GM21737 (cell line): ENCODE results near the gene FUT6.
"Not testable (repeated sequence)": the region's sequence is repeated elsewhere in the genome, so short reads cannot be mapped to it uniquely, and the experiment has no call there.

ENCODE experiments used
- ATAC-seq: cut with Tn5 transposase; IDR thresholded peaks from one replicate; pipeline ENCODE4 v1.9.1; 2021; ENCODE audit warnings: mild to moderate bottlenecking, moderate library complexity; ENCODE audit not compliant: unreplicated experiment

Gene FUT6

DNA sequence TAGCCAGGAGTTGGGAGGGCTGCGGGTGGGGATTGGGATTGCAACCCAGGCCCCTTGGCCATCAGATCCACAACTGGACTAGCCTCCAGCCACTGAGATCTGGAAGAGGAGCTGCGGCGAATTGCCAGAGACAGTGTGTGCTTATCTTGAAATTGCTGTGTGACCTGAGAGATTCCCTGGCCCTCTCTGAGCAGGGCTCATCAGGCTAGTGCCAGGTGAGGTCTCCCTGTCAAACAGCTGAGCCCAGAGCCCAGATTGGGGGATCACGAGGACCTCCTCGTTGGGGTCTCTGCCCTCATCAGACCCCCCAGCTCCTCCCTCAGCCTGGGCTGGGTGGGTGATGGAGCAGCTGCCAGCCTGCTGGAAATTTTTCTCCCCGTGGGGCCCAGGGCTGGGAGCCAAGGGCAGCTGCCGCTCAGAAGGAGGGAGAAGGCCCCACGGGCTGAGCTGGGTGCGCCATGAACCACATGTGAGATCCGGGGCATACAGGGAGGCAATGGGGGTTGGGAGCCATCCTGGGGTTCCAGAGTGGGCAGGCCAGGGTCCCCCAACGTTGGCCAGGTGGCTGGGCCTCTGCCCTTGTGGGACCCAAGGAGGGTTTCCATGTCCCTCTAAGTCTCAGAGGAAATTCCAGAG is 23.6 kb upstream of the FUT6 start:
- no peak for ATAC-seq

DNA sequence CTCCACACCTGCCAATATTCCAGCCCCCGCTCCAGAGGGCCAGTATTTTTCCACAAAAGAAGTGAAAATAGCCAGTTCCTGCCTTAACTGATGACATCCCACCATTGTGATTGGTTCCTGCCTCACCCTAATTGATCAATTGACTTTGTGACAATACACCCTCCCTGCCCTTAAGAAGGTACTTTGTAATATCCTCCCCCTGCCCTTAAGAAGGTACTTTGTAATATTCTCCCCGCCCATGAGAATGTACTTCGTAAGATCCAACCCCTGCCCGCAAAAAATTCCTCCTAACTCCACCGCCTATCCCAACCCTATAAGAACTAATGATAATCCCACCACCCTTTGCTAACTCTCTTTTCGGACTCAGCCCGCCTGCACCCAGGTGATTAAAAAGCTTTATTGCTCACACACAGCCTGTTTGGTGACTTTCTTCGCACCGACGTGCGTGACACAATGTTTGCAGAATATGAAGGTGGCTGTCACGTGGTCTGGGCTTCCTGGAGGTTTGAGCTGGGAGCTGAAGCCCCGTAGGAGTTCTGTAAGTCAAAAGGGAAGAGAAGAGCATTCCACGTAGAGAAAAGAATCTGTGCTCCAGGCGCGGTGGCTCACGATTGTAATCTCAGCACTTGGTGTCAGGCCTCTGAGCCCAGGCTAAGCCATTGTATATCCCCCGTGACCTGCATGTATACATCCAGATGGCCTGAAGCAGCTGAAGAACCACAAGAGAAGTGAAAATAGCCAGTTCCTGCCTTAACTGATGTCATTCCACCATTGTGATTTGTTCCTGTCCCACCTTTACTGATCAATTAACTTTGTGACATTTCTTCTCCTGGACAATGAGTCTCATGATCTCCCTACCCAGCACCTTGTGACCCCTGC is 17.9 kb upstream of the FUT6 start:
- no peak for ATAC-seq

GRCh38 chr19:5855151-5855550 is 15.6 kb upstream of the FUT6 start:
- ATAC-seq: not testable (repeated sequence)

DNA sequence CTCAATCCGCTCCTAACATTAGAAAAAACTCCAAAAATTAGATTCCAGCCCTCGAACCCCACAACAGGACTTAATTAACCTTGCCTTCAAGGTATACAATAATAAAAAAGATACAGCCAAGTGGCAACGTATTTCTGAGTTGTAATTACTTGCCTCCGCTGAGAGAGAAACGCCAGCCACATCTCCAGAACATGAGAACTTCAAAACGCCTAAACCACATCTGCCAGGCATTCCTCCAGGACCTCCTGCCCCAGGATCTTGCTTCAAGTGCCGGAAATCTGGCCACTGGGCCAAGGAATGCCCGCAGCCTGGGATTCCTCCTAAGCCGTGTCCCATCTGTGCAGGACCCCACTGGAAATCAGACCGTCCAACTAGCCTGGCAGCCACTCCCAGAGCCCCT is 14.6 kb upstream of the FUT6 start:
- ATAC-seq: not testable (repeated sequence)

- no peak for ATAC-seq
Measured at GRCh38 chr19:5851302-5851701, 11.8 kb upstream of the FUT6 start, which contains the start of gene FUT3. TSS of gene FUT3 (minus strand) at chr19:5851449.

- no peak for ATAC-seq
Measured at GRCh38 chr19:5850743-5851293, 11.3 kb upstream of the FUT6 start.

DNA sequence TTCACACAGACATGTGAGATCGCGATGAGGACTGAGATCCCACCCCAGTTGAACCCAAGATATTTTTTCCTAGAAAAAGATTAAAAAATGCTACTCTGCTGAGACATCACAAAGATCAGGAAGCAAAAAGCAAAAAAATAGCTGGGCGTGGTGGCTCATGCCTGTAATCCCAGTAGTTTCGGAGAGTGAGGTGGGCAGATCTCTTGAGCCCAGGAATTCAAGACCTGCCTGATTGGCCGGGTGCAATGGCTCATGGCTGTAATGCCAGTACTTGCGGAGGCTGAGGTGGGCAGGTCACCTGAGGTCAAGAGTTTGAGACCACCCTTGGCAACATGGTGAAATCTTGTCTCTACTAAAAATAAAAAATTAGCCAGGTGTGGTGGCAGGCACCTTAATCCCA is 10.7 kb upstream of the FUT6 start:
- ATAC-seq: no peak

DNA sequence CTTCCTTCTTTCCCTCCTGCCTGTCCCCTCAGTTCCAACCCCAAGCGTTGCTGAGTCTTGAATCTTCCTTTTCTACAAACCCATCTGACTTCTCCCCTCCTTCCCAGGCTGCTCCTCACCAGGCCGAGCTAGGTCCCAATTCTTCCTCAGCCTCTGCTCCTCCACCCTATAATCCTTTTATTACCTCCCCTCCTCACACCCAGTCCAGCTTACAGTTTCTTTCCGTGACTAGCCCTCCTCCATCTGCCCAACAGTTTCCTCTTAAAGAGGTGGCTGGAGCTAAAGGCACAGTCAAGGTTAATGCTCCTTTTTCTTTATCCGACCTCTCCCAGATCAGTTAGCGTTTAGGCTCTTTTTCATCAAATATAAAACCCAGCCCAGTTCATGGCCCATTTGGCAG is 9.1 kb upstream of the FUT6 start:
- not testable (repeated sequence) for ATAC-seq

DNA sequence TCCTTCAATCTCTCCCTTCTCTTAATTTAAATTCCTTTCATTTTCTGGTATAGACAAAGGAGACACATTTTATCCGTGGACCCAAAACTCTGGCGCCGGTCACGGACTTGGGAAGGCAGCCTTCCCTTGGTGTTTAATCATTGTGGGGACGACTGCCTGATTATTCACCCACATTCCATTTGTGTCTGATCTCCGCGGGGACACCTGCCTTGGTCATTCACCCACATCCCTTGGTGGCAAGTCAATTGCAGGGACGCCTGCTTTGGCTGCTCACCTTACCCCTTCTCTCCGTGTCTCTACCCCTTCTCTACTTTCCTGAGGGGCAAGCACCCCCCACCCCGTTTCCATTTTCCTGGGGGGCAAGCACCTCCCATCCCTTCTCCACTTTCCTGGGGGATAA is 8.3 kb upstream of the FUT6 start:
- ATAC-seq: not testable (repeated sequence)

- ATAC-seq: no peak
Measured at GRCh38 chr19:5844456-5845433, 5.2 kb upstream of the FUT6 start.

DNA sequence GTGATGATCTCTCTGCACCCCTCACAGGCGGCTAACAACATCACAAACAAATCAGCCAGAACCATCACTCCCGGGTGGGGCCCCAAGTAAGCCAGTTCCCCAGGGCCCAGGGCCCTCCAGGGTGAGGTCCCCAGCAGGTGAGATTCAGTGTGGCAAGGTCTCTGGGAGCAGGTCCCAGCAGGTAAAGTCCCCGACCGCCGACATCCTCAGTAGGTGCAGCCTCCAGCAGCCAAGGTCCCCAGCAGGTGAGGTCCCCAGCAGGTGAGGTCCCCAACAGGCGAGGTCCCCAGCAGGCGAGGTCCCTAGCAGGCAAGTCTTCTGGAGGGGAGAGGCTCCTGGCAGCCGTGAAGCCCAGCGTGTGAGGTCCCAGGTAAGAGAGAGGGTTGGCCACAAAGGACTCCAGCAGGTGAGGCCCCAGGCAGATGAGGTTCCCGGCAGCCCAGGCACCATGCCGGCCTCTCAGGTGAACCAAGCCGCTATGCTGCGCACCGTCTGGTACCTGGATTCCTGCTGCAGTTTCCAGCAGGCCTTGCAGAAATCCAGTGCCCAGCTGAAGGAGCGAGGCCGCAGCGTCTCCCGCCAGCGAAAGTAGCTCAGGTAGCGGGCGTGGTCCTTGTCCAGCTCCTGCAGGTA is 3.9 kb upstream of the FUT6 start:
- no peak for ATAC-seq

DNA sequence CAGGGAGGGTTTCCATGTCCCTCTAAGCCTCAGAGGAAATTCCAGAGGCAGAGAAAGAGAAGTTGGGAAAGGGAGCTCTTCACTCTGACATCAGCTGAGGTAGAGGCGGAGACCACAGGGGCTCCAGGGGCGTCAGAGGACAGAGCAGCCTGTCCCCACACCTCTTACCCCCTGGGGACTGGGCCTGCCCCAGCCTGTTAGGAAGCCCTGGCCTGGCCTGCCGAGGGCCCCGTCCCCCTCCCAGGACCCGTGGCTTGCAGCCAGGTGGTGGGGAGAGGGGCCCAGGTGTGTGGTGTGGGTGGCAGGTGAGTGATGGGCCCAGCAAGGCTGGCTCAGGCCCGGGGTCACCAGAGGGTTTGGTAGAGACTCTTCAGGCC is 2.2 kb upstream of the FUT6 start:
- not testable (repeated sequence) for ATAC-seq

- no peak for ATAC-seq
Measured at GRCh38 chr19:5838353-5839064, 993 bp downstream of the FUT6 start.

DNA sequence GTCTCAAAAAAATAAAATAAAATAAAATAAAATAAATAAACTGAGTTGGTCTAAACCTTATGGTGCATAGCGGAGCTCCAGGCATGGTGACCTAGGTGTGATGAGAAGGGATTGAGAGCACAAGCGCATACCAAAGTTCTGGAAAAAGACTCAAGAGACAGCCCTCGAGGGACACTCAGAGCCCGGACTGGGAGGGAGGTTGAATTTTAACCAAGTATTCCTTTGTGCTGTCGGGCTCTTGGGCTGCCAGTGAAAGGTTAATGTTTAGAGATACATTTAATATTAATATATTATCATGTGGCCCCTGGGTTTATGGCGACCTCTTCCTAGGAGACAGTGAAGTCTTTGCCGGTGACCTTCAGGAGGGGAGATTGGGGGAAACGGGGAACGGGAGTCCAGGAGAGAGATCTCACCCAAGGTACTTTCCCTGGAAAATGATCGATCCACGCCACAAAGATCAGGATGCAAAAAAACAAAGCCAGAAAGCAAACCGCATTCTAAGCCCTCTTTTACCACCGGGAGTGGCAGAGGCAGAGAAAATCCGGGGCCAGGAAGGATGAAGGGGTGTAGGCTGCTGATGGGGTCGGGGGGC is 1.6 kb downstream of the FUT6 start:
- no peak for ATAC-seq

DNA sequence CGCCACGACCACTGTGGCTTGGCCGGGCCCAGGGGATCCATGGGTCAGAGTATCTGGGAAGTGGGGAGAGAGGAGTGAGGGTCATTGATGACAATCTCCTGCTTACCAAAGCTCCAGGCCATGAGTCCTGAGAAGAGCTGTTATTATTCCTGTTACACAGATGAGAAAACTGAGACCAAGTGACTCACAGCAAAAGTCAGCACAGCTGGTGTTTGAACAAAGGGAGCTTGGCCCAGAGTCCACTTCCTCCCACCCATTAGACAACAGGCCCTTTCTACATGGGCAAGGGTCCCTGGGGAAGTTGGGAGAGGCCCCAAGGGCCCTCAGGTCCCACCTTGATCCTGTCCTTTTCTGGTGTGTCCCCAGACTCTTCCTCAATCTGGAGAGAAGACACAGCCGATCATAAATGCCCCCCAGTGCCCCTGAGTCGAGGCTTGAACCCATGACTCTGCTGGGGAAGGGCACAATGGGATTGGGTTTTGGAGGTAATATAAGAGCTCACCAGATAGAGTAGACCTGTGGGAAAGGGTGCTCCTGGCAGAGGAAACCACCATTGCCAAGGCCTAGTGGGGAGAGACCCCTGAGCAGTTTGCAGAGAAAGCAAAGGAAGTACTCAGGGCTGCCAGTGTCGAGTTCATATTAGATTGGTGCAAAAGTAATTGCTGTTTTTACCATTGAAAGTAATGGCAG is 6.8 kb downstream of the FUT6 start:
- no peak for ATAC-seq

DNA sequence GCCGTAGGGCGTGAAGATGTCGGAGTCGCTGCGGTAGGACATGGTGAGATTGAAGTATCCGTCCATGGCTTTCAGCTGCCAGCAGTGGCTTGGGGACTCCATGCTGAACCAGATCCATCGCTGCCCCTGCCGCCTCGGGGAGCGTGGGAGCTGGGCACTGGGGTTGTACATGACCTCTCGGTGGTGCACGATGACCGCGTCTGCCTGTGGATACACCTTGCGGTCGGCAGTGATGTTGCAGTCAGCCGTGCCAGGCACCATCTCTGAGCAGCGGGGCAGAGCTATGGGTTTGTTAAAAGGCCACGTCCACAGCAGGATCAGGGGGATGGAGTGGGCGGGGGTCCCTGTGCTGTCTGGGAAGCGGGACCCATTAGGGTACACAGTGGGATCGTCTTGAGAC is 7.4 kb downstream of the FUT6 start:
- ATAC-seq: no peak

GRCh38 chr19:5831159-5831558 is 8.3 kb downstream of the FUT6 start:
- no peak for ATAC-seq

GRCh38 chr19:5829567-5830310 is 9.8 kb downstream of the FUT6 start:
- ATAC-seq: no peak
